Psoas muscle (tissue), 8 donors: ENCODE results near the gene SEC63. TPM values are rescaled to one million over a fixed set of nuclear protein-coding genes. Genes with fewer than 3 reads are reported as not detected.
"Not testable (repeated sequence)": the region's sequence is repeated elsewhere in the genome, so short reads cannot be mapped to it uniquely, and the experiment has no call there.

Experiments used
- ATAC-seq, 4 donors: fragments of 200-7000 bp; cut with Tn5 transposase; one replicate each; pipeline ENCODE4 v1.9.1; 2020; ENCODE audit warnings: moderate library complexity in 3 of 4, mild to moderate bottlenecking in 2 of 4
- DNase-seq, 2 donors: peaks; one replicate each; pipeline ENCODE4 v3.0.0-alpha.2; 2020
- H3K27ac ChIP-seq: fragments of 200-600 bp; one replicate; pipeline ENCODE4 v1.8.0; 2022
- H3K27me3 ChIP-seq, 3 donors: fragments of 200-600 bp in 1 of 3; one replicate each; pipeline versions ENCODE4 v1.6.1 to v1.8.0; 2013 to 2022; ENCODE audit warnings: low read length in 2 of 3, mild to moderate bottlenecking in 2 of 3, moderate library complexity in 1 of 3; ENCODE audit not compliant: insufficient read depth in 3 of 3
- H3K36me3 ChIP-seq, 2 donors: fragments of 200-600 bp in 1 of 2; one replicate each; pipeline versions ENCODE4 v1.6.1 to v1.8.0; 2013 to 2022; ENCODE audit warnings: low read depth in 1 of 2, mild to moderate bottlenecking in 1 of 2, moderate library complexity in 1 of 2; ENCODE audit not compliant: insufficient read depth in 1 of 2
- H3K4me1 ChIP-seq: fragments of 200-600 bp; one replicate; pipeline ENCODE4 v1.8.0; 2022
- H3K4me3 ChIP-seq: fragments of 200-600 bp; one replicate; pipeline ENCODE4 v1.8.0; 2022; ENCODE audit warnings: mild to moderate bottlenecking
- H3K9me3 ChIP-seq: fragments of 200-600 bp; one replicate; pipeline ENCODE4 v1.8.0; 2022
- CTCF ChIP-seq: fragments of 200-600 bp; IDR thresholded peaks from one replicate; pipeline ENCODE4 v1.8.0; 2022; ENCODE audit warnings: antibody characterized with exemption
- WGBS, 3 donors: extraction: QIAGEN DNeasy Blood & Tissue Kit; methylation state at CpG; one replicate each; pipeline versions ENCODE4 v1.1.6 to v1.1.7; 2013; 5-methylcytosine and 5-hydroxymethylcytosine counted together
- intact Hi-C, 2 donors: fragments of 100-400 bp; cut with DNase I; formaldehyde crosslinking; loops; one replicate each; pipeline versions ENCODE4 v1.11.0 to v1.14.2; 2022
- polyA plus RNA-seq, 3 donors: library from polyadenylated mRNA; stranded (reverse); fragments of 200-250 nt; gene quantifications; one replicate each; pipeline ENCODE4 v1.2.3, GENCODE V29; 2013
- total RNA-seq, 4 donors: library from RNA; stranded (reverse); fragmentation: NEBNext Ultra II Directional in 2 of 4; extraction: Animal tissue kit (Norgen Biotek cat#: 25700) in 2 of 4; gene quantifications; one replicate each; pipeline versions ENCODE4 v1.2.1 to v1.2.4, GENCODE V29; 2021 to 2023
- donor health status: healthy with polysubstance abuse.
- donor health status: DM: no; HTN: no; CAD: no; lungs with moderate emphysema.
- donor health status: Bipolar disorder and iron deficiency.
- donor health status: healthy.
- donor health status: DM: yes; HTN: yes; CAD: no.
- donor health status: DM: no; HTN: no; CAD: no.
- donor health status: DM: no; HTN: no; CAD: no.
- donor health status: DM: yes; HTN: yes; CAD: no.

SEC63 gene
- total and polyA plus RNA-seq, 7 donors: 15.1 to 53.8 (median 23.2) TPM

GRCh38 chr6:107942142-107942541 is 15.9 kb downstream of the SEC63 start:
- ATAC-seq: no peak
- no peak overlapping the region for H3K27ac ChIP-seq

GRCh38 chr6:107941627-107942026 is 16.4 kb downstream of the SEC63 start:
- DNase-seq (no peak), ATAC-seq (no peak)
- Histone ChIP-seq H3K27ac (no peak overlapping the region), H3K4me3 (no peak overlapping the region), H3K4me1 (no peaks in the 10 kb centered on the region), H3K27me3 (no peaks in the 10 kb centered on the region), H3K36me3 (no peaks in the 10 kb centered on the region), H3K9me3 (no peaks in the 10 kb centered on the region)
- intact Hi-C loops: no loop called here
- 78 to 91% (median 80%) methylated on average over 6 of the region's 6 CpGs for WGBS, 3 donors
- no peak for TF ChIP-seq CTCF

More at GRCh38 chr6:107942142-107942541, 15.9 kb downstream of the SEC63 start:
- 53 to 68% (median 59%) methylated on average over 4 of the region's 4 CpGs for WGBS, 3 donors
- no peaks in the 10 kb centered on the region for H3K9me3 ChIP-seq
- H3K4me1 ChIP-seq: no peaks in the 10 kb centered on the region
- H3K4me3 ChIP-seq: no peak overlapping the region
- DNase-seq: no peak
- TF ChIP-seq CTCF: no peak
- intact Hi-C loops: no loop called here
- H3K36me3 ChIP-seq: no peaks in the 10 kb centered on the region
- no peaks in the 10 kb centered on the region for H3K27me3 ChIP-seq

- Histone ChIP-seq H3K4me1 (no peaks in the 10 kb centered on the region), H3K36me3 (no peaks in the 10 kb centered on the region), H3K4me3 (no peak overlapping the region), H3K27ac (no peak overlapping the region), H3K9me3 (no peaks in the 10 kb centered on the region), H3K27me3 (no peaks in the 10 kb centered on the region)
- TF ChIP-seq CTCF: no peak
- intact Hi-C loops: no loop called here
- ATAC-seq (no peak), DNase-seq (no peak)
- 89 to 90% (median 89%) methylated on average over 2 of the region's 2 CpGs for WGBS, 3 donors
Observed at GRCh38 chr6:107941199-107941598, 16.8 kb downstream of the SEC63 start.

- H3K36me3 ChIP-seq, H3K4me3 ChIP-seq, H3K27ac ChIP-seq, DNase-seq, H3K9me3 ChIP-seq, ATAC-seq, H3K27me3 ChIP-seq, H3K4me1 ChIP-seq, intact Hi-C loops: not testable (repeated sequence)
- 97 to 99% (median 99%) methylated on average over 5 of the region's 5 CpGs for WGBS, 3 donors
Observed at GRCh38 chr6:107936910-107937292, 21.1 kb downstream of the SEC63 start.

GRCh38 chr6:107936162-107936909 is 21.7 kb downstream of the SEC63 start:
- Histone ChIP-seq H3K4me1 (no peaks in the 10 kb centered on the region), H3K27ac (no peak overlapping the region), H3K36me3 (no peaks in the 10 kb centered on the region), H3K27me3 (no peaks in the 10 kb centered on the region), H3K9me3 (peaks cover 7% of the 10 kb centered on the region), H3K4me3 (no peak overlapping the region)
- 72 to 80% (median 77%) methylated on average over 3 of the region's 3 CpGs for WGBS, 3 donors
- no peak for DNase-seq
- TF ChIP-seq CTCF: no peak
- no peak for ATAC-seq
- intact Hi-C loops: no loop called here

- H3K27me3 ChIP-seq, H3K27ac ChIP-seq, ATAC-seq, H3K9me3 ChIP-seq, intact Hi-C loops, H3K36me3 ChIP-seq, H3K4me1 ChIP-seq, H3K4me3 ChIP-seq, DNase-seq: not testable (repeated sequence)
- WGBS, 3 donors: 95 to 98% (median 98%) methylated on average over 13 to 35 of the region's 35 CpGs
Observed at GRCh38 chr6:107934229-107934628, 23.8 kb downstream of the SEC63 start.
